ENCODE results near the gene MBP. TPM values are rescaled to one million over a fixed set of nuclear protein-coding genes. Genes with fewer than 3 reads are reported as not detected.
A peak's percentile ranks its signal among the peaks of the same experiment; 100 is the strongest.

MBP gene
- total and polyA plus RNA-seq, 2 donors (not counting 3 experiments of a cell fraction or from before 2014, with no cell fraction given) = 1.7 to 2.3 TPM

- Histone ChIP-seq H3K4me3 (replicated peaks in 1 of 3; ENCODE audit: insufficient read depth in 1 of 3, low read depth in 1 of 3, low read length in 3 of 3) (no peak overlapping the region), H3K9ac (replicated peaks; ENCODE audit: extremely low read depth, insufficient read depth, low read length) (no peak overlapping the region), H3K36me3 (ENCODE audit: control insufficient read depth in 2 of 2, extremely low read depth in 1 of 2, insufficient read depth in 2 of 2, low read length in 2 of 2) (no peaks in the 10 kb centered on the region), H4K20me1 (replicated peaks; ENCODE audit: control insufficient read depth, extremely low read depth, insufficient read depth, low read length) (no peaks in the 10 kb centered on the region), H3K79me2 (ENCODE audit: control insufficient read depth, insufficient read depth, low read length) (no peaks in the 10 kb centered on the region), H3K4me1 (ENCODE audit: control insufficient read depth, extremely low read depth, insufficient read depth, low read length) (no peaks in the 10 kb centered on the region), H3K27me3 (ENCODE audit: control insufficient read depth in 2 of 2, insufficient read depth in 2 of 2, low read length in 2 of 2) (no peaks in the 10 kb centered on the region), H3K4me2 (ENCODE audit: insufficient read depth, low read length) (no peak overlapping the region), H3K9me3 (replicated peaks; ENCODE audit: control insufficient read depth, insufficient read depth, low read length) (no peaks in the 10 kb centered on the region), H2AFZ (ENCODE audit: low read depth, low read length) (no peak overlapping the region), H3K9me1 (replicated peaks; ENCODE audit: control insufficient read depth, extremely low read depth, insufficient read depth, low read length) (no peaks in the 10 kb centered on the region), H3K27ac (ENCODE audit: insufficient read depth, low read depth, low read length) (no peak overlapping the region)
- no peak for DNase-seq (ENCODE audit: low read depth, low spot score)
- POLR2A ChIA-PET = interaction anchor here (0.7 kb wide), 1 partner anchor 51 kb away, joined by 4 read pairs; no protein-coding TSS in a partner anchor
- no TSS peak for BruUV-seq (replicated peaks)
- no peak for FAIRE-seq
- intact Hi-C loops (cut with micrococcal nuclease) = no loop called here
- CTCF ChIA-PET = interaction anchor here (0.8 to 1.5 kb wide), 4 partner anchors 54 to 141 kb away, joined by 3 to 5 read pairs (median 4); no protein-coding TSS in a partner anchor
- TF ChIP-seq MYC (IDR thresholded peaks at IDR 0.05; ENCODE audit: low read depth, low read length) (no peak), JUN (IDR thresholded peaks at IDR 0.05; ENCODE audit: borderline replicate concordance, insufficient read depth, insufficient read length, low read depth) (no peak), CTCF (IDR thresholded peaks at IDR 0.05; ENCODE audit: extremely low read depth in 1 of 2, insufficient read depth in 1 of 2, low read depth in 1 of 2, low read length in 2 of 2) (peak in 1 of 2 donors; percentile 5)
- dilution Hi-C loops (cut with MboI; ENCODE audit: extremely low pct_ligation_motif_present, low sequenced_read_pairs) = no loop called here
Measured at GRCh38 chr18:77141401-77142118, 9.0 kb upstream of the MBP start.

- Histone ChIP-seq H2AFZ (ENCODE audit: low read depth, low read length) (no peak overlapping the region), H3K36me3 (ENCODE audit: control insufficient read depth in 2 of 2, extremely low read depth in 1 of 2, insufficient read depth in 2 of 2, low read length in 2 of 2) (no peaks in the 10 kb centered on the region), H3K9ac (replicated peaks; ENCODE audit: extremely low read depth, insufficient read depth, low read length) (no peak overlapping the region), H3K4me2 (ENCODE audit: insufficient read depth, low read length) (no peak overlapping the region), H3K27ac (ENCODE audit: insufficient read depth, low read depth, low read length) (no peak overlapping the region), H4K20me1 (replicated peaks; ENCODE audit: control insufficient read depth, extremely low read depth, insufficient read depth, low read length) (no peaks in the 10 kb centered on the region), H3K9me3 (replicated peaks; ENCODE audit: control insufficient read depth, insufficient read depth, low read length) (no peaks in the 10 kb centered on the region), H3K9me1 (replicated peaks; ENCODE audit: control insufficient read depth, extremely low read depth, insufficient read depth, low read length) (no peaks in the 10 kb centered on the region), H3K4me3 (replicated peaks in 1 of 3; ENCODE audit: insufficient read depth in 1 of 3, low read depth in 1 of 3, low read length in 3 of 3) (no peak overlapping the region), H3K27me3 (ENCODE audit: control insufficient read depth in 2 of 2, insufficient read depth in 2 of 2, low read length in 2 of 2) (no peaks in the 10 kb centered on the region), H3K79me2 (ENCODE audit: control insufficient read depth, insufficient read depth, low read length) (no peaks in the 10 kb centered on the region), H3K4me1 (ENCODE audit: control insufficient read depth, extremely low read depth, insufficient read depth, low read length) (no peaks in the 10 kb centered on the region)
- dilution Hi-C loops (cut with MboI; ENCODE audit: extremely low pct_ligation_motif_present, low sequenced_read_pairs) = no loop called here
- no peak for DNase-seq (ENCODE audit: low read depth, low spot score)
- ChIA-PET CTCF (interaction anchor here (1.2 kb wide), 2 partner anchors 55 to 140 kb away, joined by 3 to 5 read pairs; no protein-coding TSS in a partner anchor), POLR2A (no interaction called here)
- BruUV-seq (replicated peaks) = no TSS peak
- no peak for TF ChIP-seq JUN (IDR thresholded peaks at IDR 0.05; ENCODE audit: borderline replicate concordance, insufficient read depth, insufficient read length, low read depth)
- no peak for FAIRE-seq
- intact Hi-C loops (cut with micrococcal nuclease) = no loop called here
Measured at GRCh38 chr18:77140439-77141109, 8.0 kb upstream of the MBP start.

All from endothelial cell of umbilical vein (primary cell).